Astrocyte (in vitro differentiated cells and primary cell): ENCODE data around the gene USP54.

ENCODE experiments used
- CTCF ChIP-seq: IDR thresholded peaks from 2 replicates; pipeline ENCODE4 v1.5.1; 2011; ENCODE audit warnings: low read depth, mild to moderate bottlenecking, inconsistent platforms, low read length, moderate library complexity; ENCODE audit not compliant: insufficient read depth
- EZH2 ChIP-seq: IDR thresholded peaks from 2 replicates; pipeline ENCODE4 v1.6.1; 2012; ENCODE audit warnings: mild to moderate bottlenecking, low read length, inconsistent platforms; ENCODE audit not compliant: insufficient read depth

GRCh38 chr10:73581918-73582317 is 9.2 kb downstream of the USP54 start:
- TF ChIP-seq EZH2 (no peak), CTCF (no peak)
